ENCODE measurements around the gene PNLIP.

GRCh38 chr10:116612107-116612769 is 66.5 kb downstream of the PNLIP start:
- TF ChIP-seq CTCF (IDR thresholded peaks at IDR 0.05) (no peak), EP300 (IDR thresholded peaks at IDR 0.05) (no peak), POLR2A (IDR thresholded peaks at IDR 0.05) (no peak)
